B cell (primary cell): ENCODE measurements around the gene RDH14. TPM values are rescaled to one million over a fixed set of nuclear protein-coding genes. Genes with fewer than 3 reads are reported as not detected.

Source experiments
- ATAC-seq: fragments of 200-7000 bp; cut with Tn5 transposase; one replicate; pipeline ENCODE4 v1.10.0; 2021; ENCODE audit warnings: low read depth, mild to moderate bottlenecking, moderate number of reproducible peaks, moderate library complexity
- CTCF ChIA-PET: fragments of 350-600 bp; sonication (Branson Sonifier 250); formaldehyde crosslinking; loops from one replicate; lab custom pipeline; 2021; ENCODE audit warnings: antibody characterized with exemption, inconsistent platforms; lab: Charles Lee
- POLR2A ChIA-PET: fragments of 350-600 bp; sonication (Branson Sonifier 250); formaldehyde crosslinking; loops from one replicate; lab custom pipeline; 2021; ENCODE audit warnings: antibody characterized with exemption; lab: Charles Lee
- DNase-seq: peaks from one replicate; pipeline ENCODE4 v3.0.0; 2013
- H2AFZ ChIP-seq: 2 replicates; pipeline ENCODE4 v1.6.1; 2012; ENCODE audit warnings: mild to moderate bottlenecking, low read depth, low read length; ENCODE audit not compliant: insufficient read depth, poor library complexity, severe bottlenecking
- H3K27ac ChIP-seq, 2 donors: 1 replicate in 1 of 2; 2 replicates in 1 of 2; pipeline ENCODE4 v1.5.1; 2012 to 2013; ENCODE audit warnings: low read length in 2 of 2, mild to moderate bottlenecking in 2 of 2, moderate library complexity in 1 of 2
- H3K27me3 ChIP-seq, 4 experiments: fragments of 200-600 bp in 1 of 4; sonication (generic) in 1 of 4; replicated peaks in 1 of 4; 1 replicate in 2 of 4; 2 replicates in 2 of 4; pipeline versions ENCODE4 v1.6.1 to v1.7.0; 2013 to 2016; ENCODE audit warnings: low read length in 3 of 4, mild to moderate bottlenecking in 2 of 4, mixed read lengths in 1 of 4, moderate library complexity in 1 of 4; ENCODE audit not compliant: insufficient read depth in 4 of 4, control insufficient read depth in 3 of 4; ENCODE audit errors: control extremely low read depth in 1 of 4
- H3K36me3 ChIP-seq, 2 experiments: replicated peaks in 1 of 2; 1 replicate in 1 of 2; 2 replicates in 1 of 2; pipeline versions ENCODE4 v1.6.1 to v1.7.1; 2013; ENCODE audit warnings: low read length in 1 of 2; ENCODE audit not compliant: insufficient read depth in 2 of 2, control insufficient read depth in 1 of 2; ENCODE audit errors: control extremely low read depth in 1 of 2, extremely low read depth in 1 of 2
- H3K4me1 ChIP-seq, 2 donors: fragments of 200-600 bp in 1 of 2; sonication (generic) in 1 of 2; 1 replicate in 1 of 2; 2 replicates in 1 of 2; pipeline versions ENCODE4 v1.5.1 to v1.6.1; 2013 to 2017; ENCODE audit warnings: low read length in 2 of 2; ENCODE audit not compliant: control insufficient read depth in 2 of 2, insufficient read depth in 2 of 2
- H3K4me2 ChIP-seq: replicated peaks from 2 replicates; pipeline ENCODE3; 2012; ENCODE audit warnings: mild to moderate bottlenecking, low read depth, low read length; ENCODE audit not compliant: poor library complexity, severe bottlenecking
- H3K4me3 ChIP-seq, 5 experiments: fragments of 200-600 bp in 1 of 5; sonication (generic) in 1 of 5; 1 replicate in 3 of 5; 2 replicates in 2 of 5; pipeline versions ENCODE4 v1.5.1 to v1.7.0; 2011 to 2016; ENCODE audit warnings: low read length in 4 of 5, mild to moderate bottlenecking in 4 of 5, low read depth in 2 of 5, control low read depth in 1 of 5, moderate library complexity in 1 of 5; ENCODE audit not compliant: insufficient read depth in 1 of 5; ENCODE audit errors: control extremely low read depth in 1 of 5, extremely low read depth in 1 of 5
- H3K79me2 ChIP-seq: fragments of 200-600 bp; sonication (generic); one replicate; pipeline ENCODE4 v1.6.0; 2016; ENCODE audit warnings: low read length; ENCODE audit not compliant: control insufficient read depth, insufficient read depth
- H3K9ac ChIP-seq: fragments of 200-600 bp; sonication (generic); 2 replicates; pipeline ENCODE4 v1.6.1; 2017; ENCODE audit warnings: mild to moderate bottlenecking, low read length, moderate library complexity
- H3K9me3 ChIP-seq, 3 donors: one replicate each; pipeline versions ENCODE4 v1.6.1 to v1.7.1; 2013; ENCODE audit warnings: low read length in 2 of 3; ENCODE audit not compliant: control insufficient read depth in 2 of 3, insufficient read depth in 1 of 3; ENCODE audit errors: control extremely low read depth in 1 of 3
- H4K20me1 ChIP-seq: 2 replicates; pipeline ENCODE4 v1.6.0; 2012; ENCODE audit warnings: mild to moderate bottlenecking, low read length; ENCODE audit not compliant: insufficient read depth, control insufficient read depth, poor library complexity, severe bottlenecking
- H3K27ac Mint-ChIP-seq: one replicate; pipeline ENCODE4 v1.8.0; 2021; ENCODE audit warnings: mixed read lengths
- H3K27me3 Mint-ChIP-seq: one replicate; pipeline ENCODE4 v1.8.0; 2021; ENCODE audit warnings: mixed read lengths
- H3K4me1 Mint-ChIP-seq: one replicate; pipeline ENCODE4 v1.8.0; 2021; ENCODE audit warnings: mixed read lengths
- H3K4me3 Mint-ChIP-seq: one replicate; pipeline ENCODE4 v1.8.0; 2021; ENCODE audit warnings: mixed read lengths
- H3K9me3 Mint-ChIP-seq: one replicate; pipeline ENCODE4 v1.8.0; 2022; ENCODE audit warnings: mixed read lengths; ENCODE audit not compliant: insufficient read depth
- EZH2 ChIP-seq: IDR thresholded peaks from 2 replicates; pipeline ENCODE4 v1.6.1; 2012; ENCODE audit warnings: borderline replicate concordance, low read depth, mild to moderate bottlenecking, moderate library complexity, low read length; ENCODE audit not compliant: insufficient read depth, poor library complexity, severe bottlenecking
- WGBS: methylation state at CpG from one replicate; pipeline ENCODE4 v1.1.5; 2013; ENCODE audit warnings: missing lambda C conversion rate; ENCODE audit not compliant: insufficient coverage; 5-methylcytosine and 5-hydroxymethylcytosine counted together
- intact Hi-C: fragments of 100-400 bp; cut with micrococcal nuclease; formaldehyde crosslinking; loops from one replicate; pipeline ENCODE4 v1.10.0; 2022
- polyA plus RNA-seq: library from polyadenylated mRNA; depleted of rRNA; stranded (reverse); fragments of >200 nt; gene quantifications from 2 replicates; pipeline ENCODE4 v1.2.3, GENCODE V29; 2012
- total RNA-seq, 2 donors: library from RNA; stranded (reverse); fragments of 120-200 nt in 1 of 2; gene quantifications; 1 replicate in 1 of 2; 2 replicates in 1 of 2; pipeline versions ENCODE4 v1.2.3 to v1.2.4, GENCODE V29; 2013 to 2022
- TF ChIP-seq, protein P1 (sequence below): fragments of 200-600 bp; IDR thresholded peaks from one replicate; pipeline ENCODE4 v1.8.0; 2022; ENCODE audit warnings: antibody characterized with exemption, mild to moderate bottlenecking

The RDH14 gene
- total and polyA plus RNA-seq, 2 donors (not counting 1 experiment from before 2014, with no cell fraction given): 9.6 to 18.5 TPM

DNA sequence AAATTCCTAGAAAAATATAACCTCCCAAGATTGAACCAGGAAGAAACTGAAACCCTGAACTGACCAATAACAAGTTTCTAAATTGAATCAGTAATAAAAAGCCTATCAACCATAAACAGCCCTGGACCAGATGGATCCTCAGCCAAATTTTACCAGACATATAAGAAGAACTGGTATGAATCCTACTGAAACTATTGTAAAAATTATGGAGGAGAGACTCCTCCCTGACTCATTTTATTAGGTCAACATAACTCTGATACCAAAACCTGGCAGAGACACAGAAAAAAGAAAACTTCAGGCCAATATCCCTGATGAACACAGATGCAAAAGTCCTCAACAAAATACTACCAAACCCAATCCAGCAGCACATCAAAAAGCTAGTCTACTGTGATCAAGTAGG lies 17.6 kb upstream of the RDH14 start:
- CTCF ChIA-PET: no interaction called here
- Histone ChIP-seq H3K9ac (no peak overlapping the region), H3K79me2 (no peaks in the 10 kb centered on the region), H3K4me3 (no peak overlapping the region), H3K4me1 (no peaks in the 10 kb centered on the region), H3K4me2 (no peak overlapping the region), H4K20me1 (no peaks in the 10 kb centered on the region), H2AFZ (no peak overlapping the region), H3K9me3 (peaks cover 0 to 5% (median 2%) of the 10 kb centered on the region in 3 donors), H3K27me3 (no peaks in the 10 kb centered on the region), H3K36me3 (no peaks in the 10 kb centered on the region), H3K27ac (no peak overlapping the region)
- no peak for TF ChIP-seq EZH2
- TF ChIP-seq, protein P1, sequence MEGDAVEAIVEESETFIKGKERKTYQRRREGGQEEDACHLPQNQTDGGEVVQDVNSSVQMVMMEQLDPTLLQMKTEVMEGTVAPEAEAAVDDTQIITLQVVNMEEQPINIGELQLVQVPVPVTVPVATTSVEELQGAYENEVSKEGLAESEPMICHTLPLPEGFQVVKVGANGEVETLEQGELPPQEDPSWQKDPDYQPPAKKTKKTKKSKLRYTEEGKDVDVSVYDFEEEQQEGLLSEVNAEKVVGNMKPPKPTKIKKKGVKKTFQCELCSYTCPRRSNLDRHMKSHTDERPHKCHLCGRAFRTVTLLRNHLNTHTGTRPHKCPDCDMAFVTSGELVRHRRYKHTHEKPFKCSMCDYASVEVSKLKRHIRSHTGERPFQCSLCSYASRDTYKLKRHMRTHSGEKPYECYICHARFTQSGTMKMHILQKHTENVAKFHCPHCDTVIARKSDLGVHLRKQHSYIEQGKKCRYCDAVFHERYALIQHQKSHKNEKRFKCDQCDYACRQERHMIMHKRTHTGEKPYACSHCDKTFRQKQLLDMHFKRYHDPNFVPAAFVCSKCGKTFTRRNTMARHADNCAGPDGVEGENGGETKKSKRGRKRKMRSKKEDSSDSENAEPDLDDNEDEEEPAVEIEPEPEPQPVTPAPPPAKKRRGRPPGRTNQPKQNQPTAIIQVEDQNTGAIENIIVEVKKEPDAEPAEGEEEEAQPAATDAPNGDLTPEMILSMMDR: no peak
- intact Hi-C loops: no loop called here
- Mint-ChIP-seq H3K4me1 (no peaks in the 10 kb centered on the region), H3K27ac (no peak overlapping the region), H3K27me3 (no peaks in the 10 kb centered on the region), H3K4me3 (no peak overlapping the region), H3K9me3 (no peaks in the 10 kb centered on the region)
- POLR2A ChIA-PET: no interaction called here
- DNase-seq (no peak), ATAC-seq (no peak)

DNA sequence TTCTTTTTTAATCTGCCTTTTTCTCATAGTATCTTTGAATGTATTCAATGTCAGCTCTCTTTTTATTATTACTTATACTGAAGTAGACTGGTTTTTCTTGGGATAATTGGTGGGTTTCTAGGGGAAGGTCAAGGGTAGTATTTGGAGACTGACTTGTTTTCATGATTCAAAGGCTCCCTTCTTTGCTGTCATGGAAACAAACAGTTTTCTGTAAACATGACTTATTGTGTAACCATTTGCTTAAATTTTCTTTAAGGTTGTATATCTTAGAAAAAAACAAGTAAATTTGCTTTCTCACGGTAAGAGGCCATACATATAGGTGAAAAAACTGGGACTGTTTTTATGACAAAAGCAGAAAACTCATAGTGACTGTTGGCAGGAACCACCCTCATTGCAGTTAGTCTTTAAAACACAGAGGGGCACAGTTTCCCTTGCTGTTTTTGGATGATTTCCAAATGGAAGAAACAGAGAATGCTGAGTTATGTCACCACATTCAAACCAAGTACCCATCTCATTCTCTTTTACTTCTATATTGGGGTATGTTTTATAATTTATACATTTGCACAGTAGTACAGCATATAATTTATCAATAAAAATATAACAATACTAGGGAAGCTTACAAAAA lies 5.8 kb upstream of the RDH14 start:
- intact Hi-C loops: no loop called here
- H3K36me3 ChIP-seq: peaks cover 0 to 4% of the 10 kb centered on the region in 2 experiments
- H3K4me2 ChIP-seq: no peak overlapping the region
- ChIA-PET POLR2A (no interaction called here), CTCF (no interaction called here)
- H3K9ac ChIP-seq: no peak overlapping the region
- ATAC-seq (no peak), DNase-seq (no peak)
- H2AFZ ChIP-seq: no peak overlapping the region
- no peaks in the 10 kb centered on the region for H3K27me3 ChIP-seq
- no CpG with 5 or more reads among the region's 1 CpG for WGBS
- H3K4me3 Mint-ChIP-seq: no peak overlapping the region
- H3K4me3 ChIP-seq: no peak overlapping the region
- H3K9me3 ChIP-seq: peaks cover 0 to 5% (median 4%) of the 10 kb centered on the region in 3 donors
- no peaks in the 10 kb centered on the region for H4K20me1 ChIP-seq
- TF ChIP-seq EZH2: no peak
- TF ChIP-seq, protein P1: no peak
- no peak overlapping the region for H3K27ac ChIP-seq
- H3K4me1 ChIP-seq: no peaks in the 10 kb centered on the region
- H3K4me1 Mint-ChIP-seq: peaks cover 3% of the 10 kb centered on the region
- H3K27me3 Mint-ChIP-seq: no peaks in the 10 kb centered on the region
- H3K9me3 Mint-ChIP-seq: no peaks in the 10 kb centered on the region
- H3K27ac Mint-ChIP-seq: no peak overlapping the region
- no peaks in the 10 kb centered on the region for H3K79me2 ChIP-seq
